Right renal pelvis (tissue), 4 donors: ENCODE results near the gene PCOLCE2. TPM values are rescaled to one million over a fixed set of nuclear protein-coding genes. Genes with fewer than 3 reads are reported as not detected.

Source experiments
- DNase-seq, 4 donors: peaks; one replicate each; pipeline ENCODE4 v3.0.0-alpha.2; 2013; ENCODE audit warnings: low read depth in 4 of 4, low spot score in 3 of 4, missing footprints in 1 of 4
- polyA plus RNA-seq, 4 donors: library from polyadenylated mRNA; unstranded; fragments of 120-200 nt; gene quantifications; one replicate each; pipeline ENCODE4 v1.2.1, GENCODE V29; 2013; ENCODE audit not compliant: insufficient read length in 4 of 4

PCOLCE2 gene
- polyA plus RNA-seq, 4 donors, result 4.8 to 6.6 (median 5.7) TPM

DNA sequence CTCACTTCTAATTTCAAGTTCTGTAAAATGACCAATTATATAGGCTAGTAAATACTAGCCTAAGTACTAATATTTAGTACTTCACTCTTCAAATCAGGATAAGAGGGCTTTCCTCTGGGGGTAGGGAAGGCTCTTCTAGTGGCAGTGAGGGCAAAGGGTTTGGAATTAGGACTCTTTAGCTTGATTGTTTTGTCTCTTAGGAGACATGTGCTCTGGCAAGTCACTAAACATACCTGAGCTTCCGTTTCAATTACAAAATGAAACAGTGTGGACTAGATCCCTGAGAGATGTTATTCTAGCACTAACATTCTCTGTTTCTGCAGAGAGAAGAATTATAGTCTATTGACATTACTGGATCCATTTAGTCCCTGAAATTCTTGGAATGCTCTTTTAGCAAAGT is 71.5 kb downstream of the PCOLCE2 start:
- no peak for DNase-seq

DNA sequence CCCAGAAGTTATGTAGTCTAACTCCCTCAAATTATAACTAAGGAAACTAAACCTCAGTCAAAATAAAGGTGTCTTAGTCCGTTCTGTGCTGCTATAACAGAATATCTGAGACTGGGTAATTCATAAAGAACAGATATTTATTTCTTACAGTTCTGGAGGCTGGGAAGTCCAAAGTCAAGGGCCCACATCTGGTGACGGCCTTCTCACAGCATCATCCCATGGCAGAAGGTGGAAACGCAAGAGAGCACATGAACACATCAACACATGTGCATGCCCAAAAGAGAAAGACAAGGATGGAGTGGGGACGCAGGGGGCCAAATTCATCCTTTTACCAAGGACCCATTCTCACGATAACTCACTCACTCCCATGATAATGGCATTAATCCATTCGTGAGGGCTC is 73.1 kb downstream of the PCOLCE2 start:
- no peak for DNase-seq

DNA sequence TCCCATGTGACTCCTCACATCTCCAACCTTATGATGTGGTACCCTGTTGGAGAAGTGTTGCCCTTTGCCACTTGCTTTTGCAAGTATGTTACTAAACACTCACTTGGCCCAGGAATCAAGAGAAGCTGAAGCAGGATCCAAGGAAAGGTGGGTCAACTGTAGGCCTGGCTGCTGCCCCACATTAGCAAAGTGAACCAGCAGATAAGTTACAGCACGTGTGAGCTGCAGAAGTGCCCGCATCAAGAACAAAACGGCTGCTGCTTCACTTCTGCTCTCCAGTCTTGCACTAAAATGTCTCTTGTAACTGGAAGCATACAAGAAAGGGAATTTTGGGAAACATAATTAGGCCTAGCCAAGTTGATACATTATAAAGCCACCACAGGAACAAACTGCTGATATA is 79.6 kb downstream of the PCOLCE2 start:
- no peak for DNase-seq

DNA sequence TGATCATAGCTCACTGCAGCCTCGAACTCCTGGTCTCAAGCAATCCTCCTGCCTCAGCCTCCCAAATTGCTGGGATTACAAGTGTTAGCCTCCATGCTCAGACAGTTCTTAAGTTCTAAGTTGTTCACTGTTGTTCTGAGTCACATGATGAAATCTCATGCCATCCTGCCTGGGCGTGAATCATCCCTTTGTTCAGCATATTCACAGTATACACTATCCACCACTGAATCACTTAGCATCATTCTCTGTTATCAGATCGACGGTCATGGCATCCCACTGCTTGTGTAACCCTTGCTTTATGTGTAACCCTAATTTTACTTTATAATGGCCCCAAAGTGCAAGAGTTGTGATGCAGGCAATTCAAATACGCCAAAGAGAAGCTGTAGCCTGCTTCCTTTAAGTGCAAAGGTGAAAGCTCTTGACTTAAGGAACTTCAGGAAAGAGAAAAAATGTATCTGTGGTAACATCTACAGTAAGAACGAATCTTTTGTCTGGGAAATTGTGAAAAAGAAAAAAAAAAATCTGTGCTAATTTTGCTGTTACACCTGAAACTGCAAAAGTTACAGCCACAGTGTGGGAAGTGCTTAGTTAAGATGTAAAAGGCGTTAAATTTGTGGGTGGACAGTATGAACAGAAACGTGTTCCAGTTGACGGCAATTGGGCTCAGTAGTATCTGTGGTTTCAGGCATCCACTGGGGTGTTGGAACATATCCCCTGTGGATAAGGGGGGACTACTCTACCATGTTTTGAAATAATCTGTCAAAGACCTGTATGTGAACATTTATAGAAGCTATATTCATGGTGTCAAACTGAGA is 80.6 kb downstream of the PCOLCE2 start:
- DNase-seq, result no peak

DNA sequence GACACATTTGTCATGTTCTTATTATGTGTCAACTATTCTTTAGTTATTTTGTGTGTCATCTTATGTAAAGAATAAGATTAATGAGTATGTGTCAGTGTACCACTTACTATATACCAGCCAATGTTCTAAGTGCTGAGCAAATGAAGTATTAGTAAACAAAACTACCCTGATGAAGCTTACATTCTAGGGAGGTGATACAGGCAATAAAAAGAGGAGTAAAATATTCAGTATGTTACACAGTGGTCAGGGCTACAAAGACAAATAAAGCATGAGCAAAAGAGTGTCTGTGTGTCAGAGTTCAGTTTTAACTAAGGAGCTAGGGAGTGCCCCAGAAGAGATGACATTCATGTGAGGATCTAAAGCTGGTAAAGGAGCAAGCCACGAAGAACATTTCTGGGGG is 86.0 kb downstream of the PCOLCE2 start:
- DNase-seq, result no peak

DNA sequence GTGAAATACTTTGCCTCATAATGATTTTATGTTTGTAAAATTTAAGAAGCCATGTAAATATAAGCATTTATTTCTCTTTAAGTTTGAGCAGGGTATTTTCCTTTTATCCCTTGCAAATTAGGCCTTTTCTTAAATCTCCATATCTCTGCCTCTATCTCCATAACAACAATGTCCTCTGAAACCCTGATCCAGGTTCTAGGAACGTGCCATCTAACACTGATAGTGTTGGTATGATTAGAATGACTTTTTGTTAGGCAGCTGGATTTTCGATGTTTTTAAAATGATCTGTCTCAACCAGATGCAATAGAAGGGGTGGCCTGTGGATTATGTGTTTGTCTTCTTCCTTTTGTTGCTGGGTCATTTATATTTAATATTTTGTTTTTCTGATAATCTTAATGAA is 87.1 kb downstream of the PCOLCE2 start:
- no peak for DNase-seq

DNA sequence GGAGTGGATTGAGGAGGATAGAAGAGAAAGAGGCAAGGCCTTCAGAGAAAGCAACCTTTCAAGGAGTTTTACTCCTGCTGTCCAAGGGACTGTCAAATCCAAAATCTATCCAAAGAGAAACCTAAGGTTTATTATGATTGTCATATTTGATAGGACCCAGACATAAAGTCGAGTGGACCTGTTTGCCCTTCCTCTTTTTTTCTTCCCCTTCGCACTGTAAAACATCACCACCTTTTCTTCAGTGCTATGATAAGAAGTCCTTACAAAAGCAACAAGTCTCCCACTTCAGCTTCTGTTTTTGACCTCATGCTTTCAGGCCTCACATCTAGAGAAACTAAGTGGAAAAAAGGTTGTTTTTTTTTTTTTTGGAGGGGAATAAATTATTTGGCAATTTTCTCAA is 92.1 kb downstream of the PCOLCE2 start:
- no peak for DNase-seq

DNA sequence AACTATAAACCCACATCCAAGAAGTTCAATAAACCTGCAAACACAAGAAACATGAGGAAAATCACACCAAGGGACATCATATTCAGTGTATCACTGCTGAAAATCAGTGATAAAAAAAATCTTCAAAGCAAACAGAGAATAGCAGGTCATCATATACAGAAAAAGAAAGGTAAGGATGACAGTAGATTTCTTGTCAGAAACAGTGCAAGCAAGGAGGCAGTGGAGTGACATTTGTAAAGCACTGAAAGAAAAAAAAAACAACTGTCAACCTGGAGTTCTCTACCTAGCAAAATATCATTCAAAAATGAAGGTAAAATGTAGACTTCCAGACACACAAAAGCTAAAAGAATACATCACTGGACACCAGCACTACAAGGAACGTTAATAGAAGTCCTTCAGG is 93.6 kb downstream of the PCOLCE2 start:
- no peak for DNase-seq

DNA sequence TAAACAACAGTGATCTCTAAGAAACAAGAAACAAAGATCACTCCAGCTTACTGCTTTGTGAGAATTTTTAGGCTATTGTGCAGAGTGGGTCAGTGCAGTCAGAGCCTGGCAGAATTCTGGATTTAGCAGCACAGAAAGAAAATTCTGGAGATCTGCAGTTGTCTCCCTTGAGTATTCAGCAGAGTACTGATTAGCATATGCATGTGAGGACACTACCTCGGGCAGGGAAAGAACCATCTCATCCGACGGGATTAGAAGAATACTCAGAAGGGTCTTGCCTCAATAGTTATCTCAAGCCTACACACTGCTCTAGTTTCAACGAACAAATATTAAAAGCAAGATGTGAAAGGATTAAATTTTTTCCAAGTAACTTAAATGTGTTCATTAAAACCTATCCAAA is 94.4 kb downstream of the PCOLCE2 start:
- DNase-seq, result no peak

DNA sequence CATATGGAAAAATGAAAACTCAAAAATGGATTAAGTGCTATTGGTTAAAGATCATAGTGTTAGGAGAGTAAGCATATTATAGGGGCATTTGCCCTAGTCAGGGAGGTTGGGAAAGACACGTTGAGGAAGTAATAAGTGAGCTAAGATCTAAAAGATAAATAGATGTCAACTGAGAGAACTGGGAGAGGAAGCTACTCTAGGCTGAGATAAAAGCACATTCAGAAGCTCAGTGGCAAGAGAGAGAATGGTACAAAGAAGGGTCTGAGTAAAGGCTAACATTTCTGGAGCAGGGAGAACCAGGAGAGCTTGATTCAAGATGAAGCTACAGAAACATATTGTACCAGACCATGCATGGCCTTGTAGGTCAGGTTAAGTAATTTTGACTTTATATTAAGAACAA is 101.2 kb downstream of the PCOLCE2 start:
- DNase-seq, result no peak

DNA sequence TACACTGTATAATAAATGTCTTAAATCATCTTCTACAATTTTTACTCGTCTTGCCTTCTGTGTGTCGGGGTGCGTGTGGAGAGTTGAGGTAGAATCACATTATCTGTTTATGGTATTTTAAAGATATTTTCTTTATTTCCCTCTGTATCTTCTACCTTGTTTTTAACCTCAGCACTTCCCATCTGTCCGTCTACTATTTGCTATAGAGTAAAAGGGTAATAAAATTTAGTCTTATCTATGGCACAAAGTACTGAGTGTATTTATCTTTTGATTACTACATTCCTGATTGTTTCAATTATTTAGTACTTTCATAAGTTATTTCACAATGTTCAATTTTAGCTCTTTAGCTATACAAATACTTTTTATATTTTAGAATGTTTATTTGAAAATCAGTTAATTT is 102.9 kb downstream of the PCOLCE2 start:
- DNase-seq, result no peak

DNA sequence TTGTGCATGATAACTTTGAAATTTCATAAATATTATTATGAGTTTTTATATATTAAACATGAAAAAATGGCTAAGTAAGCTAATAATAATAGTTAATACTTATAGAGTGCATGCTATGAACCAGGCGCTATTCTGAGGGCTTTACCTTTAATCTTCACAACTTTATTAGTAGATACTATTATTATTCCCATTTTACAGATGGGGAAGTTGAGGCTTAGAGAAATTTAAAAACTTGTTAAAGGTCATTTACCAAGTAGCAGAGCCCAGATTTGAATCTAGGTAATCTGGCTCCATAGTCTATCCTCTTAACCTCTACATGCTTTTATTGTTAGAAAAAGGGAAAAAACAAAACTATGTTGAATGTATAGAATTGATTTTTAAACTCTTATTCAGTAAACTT is 104.7 kb downstream of the PCOLCE2 start:
- DNase-seq, result no peak

DNA sequence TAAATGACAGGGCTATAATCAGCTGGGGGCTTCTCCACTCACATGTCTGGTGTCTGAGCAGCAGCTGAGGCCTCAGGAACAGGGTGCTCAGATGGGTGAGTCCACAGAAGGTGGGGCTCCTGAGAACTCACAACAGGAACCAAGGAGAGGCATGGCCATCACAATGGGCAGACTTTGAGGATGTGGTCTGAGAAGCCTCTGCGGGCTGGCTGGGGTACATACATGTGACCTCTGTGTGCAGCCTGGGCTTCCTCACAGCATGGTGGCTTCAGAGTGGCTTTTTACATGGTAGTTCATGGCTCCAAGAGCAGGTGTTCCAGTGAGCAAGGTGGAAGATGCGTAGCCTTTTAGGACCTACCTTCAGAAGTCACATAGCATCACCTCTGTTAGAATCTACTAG is 106.3 kb downstream of the PCOLCE2 start:
- no peak for DNase-seq

DNA sequence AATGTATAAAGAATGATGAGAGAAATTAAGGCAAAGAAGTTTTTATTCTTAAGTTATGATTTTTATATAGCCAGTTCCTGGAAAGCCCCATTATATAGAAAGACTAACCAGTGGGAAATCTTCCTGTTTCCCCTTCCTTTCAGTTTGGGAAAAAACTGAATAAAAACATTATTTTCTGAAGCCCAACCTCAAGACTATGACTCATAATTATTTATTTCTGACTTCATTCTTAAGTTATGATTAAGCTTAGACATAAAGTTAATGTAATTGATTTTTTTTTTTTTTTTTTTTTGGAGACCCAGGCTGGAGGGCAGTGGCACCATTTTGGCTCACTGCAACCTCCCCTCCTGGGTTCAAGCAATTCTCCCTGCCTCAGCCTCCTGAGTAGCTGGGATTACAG is 109.3 kb downstream of the PCOLCE2 start:
- DNase-seq, result no peak

DNA sequence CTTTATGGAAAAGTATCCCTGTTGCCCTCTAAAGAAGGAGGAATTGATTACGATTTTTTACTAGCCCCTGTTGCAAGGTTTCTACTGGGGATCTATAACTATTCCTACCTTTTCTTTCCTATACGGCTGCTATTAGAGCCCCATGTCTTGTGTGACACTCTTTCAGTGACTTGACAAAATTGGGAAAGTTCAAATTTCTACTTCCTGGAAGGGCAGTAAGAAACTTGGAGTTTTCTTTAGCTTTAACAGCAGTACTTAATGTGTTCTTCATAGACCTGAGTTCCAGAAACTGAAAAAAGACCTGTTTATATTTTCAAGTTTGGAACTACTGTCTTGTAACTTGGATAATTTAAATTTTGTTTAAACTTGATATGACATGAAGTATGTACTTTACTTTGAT is 110.3 kb downstream of the PCOLCE2 start:
- DNase-seq, result no peak

DNA sequence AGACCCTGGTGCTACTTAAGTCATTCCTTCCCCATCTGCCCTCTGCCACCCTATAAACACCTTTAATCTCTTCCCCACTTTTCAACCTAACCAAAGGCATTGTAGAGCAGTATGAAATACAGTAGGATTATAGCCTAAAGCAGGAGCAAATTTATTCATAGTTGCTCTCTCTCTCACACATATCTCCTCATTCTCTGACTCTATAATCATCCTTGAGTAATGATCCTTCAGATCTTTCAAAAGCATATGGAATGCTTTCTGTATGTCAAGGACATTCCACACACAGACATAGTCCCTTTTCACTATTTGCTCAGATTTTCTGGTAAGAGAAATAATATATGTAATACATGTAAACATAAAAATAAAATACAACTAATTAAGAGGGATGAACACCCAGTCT is 111.0 kb downstream of the PCOLCE2 start:
- DNase-seq, result no peak

DNA sequence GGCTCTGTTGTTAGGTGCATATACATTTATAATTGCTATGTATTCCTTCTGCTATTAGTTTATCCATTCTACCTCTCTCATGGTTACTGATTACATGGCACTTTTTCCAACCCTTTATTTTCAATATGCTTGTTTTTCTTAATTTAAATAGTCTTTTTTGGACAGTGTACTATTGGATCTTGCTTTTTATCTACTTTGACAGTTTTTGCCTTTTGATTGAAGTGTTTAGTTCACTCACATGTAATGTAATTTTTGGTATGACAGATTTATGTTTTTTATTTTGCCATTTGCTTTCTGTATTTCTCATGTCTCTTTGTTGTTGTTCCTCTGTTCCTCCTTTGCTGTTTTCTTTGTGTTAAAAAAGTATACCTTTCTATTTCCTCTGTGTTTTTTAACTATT is 120.5 kb downstream of the PCOLCE2 start:
- no peak for DNase-seq

Other genes starting within 250 kb of the PCOLCE2 start
- 10 to 100 TPM; 10.4 to 13.0 (median 11.1) TPM for gene TRPC1, start 165.0 kb downstream of the PCOLCE2 start, polyA plus RNA-seq
- gene PAQR9, start 74.6 kb upstream of the PCOLCE2 start, polyA plus RNA-seq, result under 1 TPM; 0.49 to 0.87 (median 0.69) TPM
- 100 to 1,000 TPM; 132 to 160 (median 155) TPM for gene U2SURP, start 112.5 kb upstream of the PCOLCE2 start, polyA plus RNA-seq
- 10 to 100 TPM; 28.0 to 34.0 (median 29.0) TPM for gene CHST2, start 230.7 kb upstream of the PCOLCE2 start, polyA plus RNA-seq